ENCODE data around the gene ERO1B. TPM values are rescaled to one million over a fixed set of nuclear protein-coding genes. Genes with fewer than 3 reads are reported as not detected.

Gene ERO1B
- total RNA-seq, 1 donor from 2014 or later, result 12.8 TPM

Small RNA genes within 50 kb of the gene (small RNA-seq; reads per million reads assigned to genes)
- gene RNU2-70P (ENCODE audit: low replicate concordance), result 5.0 reads per million, percentile 92 among the genes with 10 or more reads in this experiment

Other genes with a start within 250 kb of the ERO1B start
- 24.3 TPM for gene NID1, start 216.9 kb downstream of the ERO1B start, total RNA-seq
- gene GPR137B, start 139.4 kb downstream of the ERO1B start, total RNA-seq, result 32.0 TPM
- gene EDARADD, start 112.3 kb upstream of the ERO1B start, total RNA-seq, result 3.4 TPM
- gene LGALS8, start 242.0 kb upstream of the ERO1B start, total RNA-seq, result 76.7 TPM

Data from temporal lobe (tissue), 2 donors.